RWPE2 (cell line): ENCODE measurements around the gene TOMM6.
"Not testable (repeated sequence)": the region's sequence is repeated elsewhere in the genome, so short reads cannot be mapped to it uniquely, and the experiment has no call there.

Experiments
- ATAC-seq: fragments of 200-7000 bp; cut with Tn5 transposase; 3 replicates; pipeline ENCODE4 v1.9.1; 2021; ENCODE audit warnings: low read depth
- DNase-seq: peaks from one replicate; pipeline ENCODE4 v3.0.0-alpha.2; 2020; ENCODE audit warnings: low spot score
- H3K27ac ChIP-seq: fragments of 450-650 bp; 2 replicates; pipeline ENCODE4 v1.5.1; 2017; ENCODE audit warnings: mild to moderate bottlenecking; ENCODE audit not compliant: poor library complexity, severe bottlenecking
- H3K27me3 ChIP-seq: fragments of 250-450 bp; sonication (Bioruptor Pico); 2 replicates; pipeline ENCODE4 v1.5.1; 2021; ENCODE audit warnings: mild to moderate bottlenecking, moderate library complexity; ENCODE audit not compliant: insufficient read depth, poor library complexity, severe bottlenecking
- H3K36me3 ChIP-seq: fragments of 250-450 bp; sonication (Bioruptor Pico); 2 replicates; pipeline ENCODE4 v1.5.1; 2020; ENCODE audit warnings: low read depth, mild to moderate bottlenecking, moderate library complexity
- H3K4me1 ChIP-seq: fragments of 250-450 bp; sonication (Bioruptor Pico); 2 replicates; pipeline ENCODE4 v1.5.1; 2021; ENCODE audit warnings: mild to moderate bottlenecking, moderate library complexity; ENCODE audit not compliant: insufficient read depth, poor library complexity, severe bottlenecking
- H3K4me3 ChIP-seq: fragments of 250-450 bp; sonication (Bioruptor Pico); 2 replicates; pipeline ENCODE4 v1.5.1; 2021; ENCODE audit warnings: mild to moderate bottlenecking, moderate library complexity; ENCODE audit not compliant: severe bottlenecking
- H3K9me3 ChIP-seq: fragments of 250-450 bp; sonication (Bioruptor Pico); 2 replicates; pipeline ENCODE4 v1.5.1; 2021; ENCODE audit warnings: mild to moderate bottlenecking, moderate library complexity; ENCODE audit not compliant: severe bottlenecking
- CTCF ChIP-seq: fragments of 450-650 bp; IDR thresholded peaks from one replicate; pipeline ENCODE4 v1.5.1; 2017; ENCODE audit warnings: mild to moderate bottlenecking, moderate library complexity; ENCODE audit not compliant: poor library complexity, severe bottlenecking

Gene TOMM6

GRCh38 chr6:41759905-41760579 is 27.5 kb upstream of the TOMM6 start:
- H3K27ac ChIP-seq, result no peak overlapping the region
- DNase-seq (no peak), ATAC-seq (peak; percentile 47; the same call in 1 of the 3 replicates)
- TF ChIP-seq CTCF, result no peak
- H3K9me3 ChIP-seq, result no peaks in the 10 kb centered on the region
- no peaks in the 10 kb centered on the region for H3K27me3 ChIP-seq
- H3K4me1 ChIP-seq, result no peaks in the 10 kb centered on the region
- H3K36me3 ChIP-seq, result no peaks in the 10 kb centered on the region
- no peak overlapping the region for H3K4me3 ChIP-seq

- Histone ChIP-seq H3K36me3 (no peaks in the 10 kb centered on the region), H3K27me3 (no peaks in the 10 kb centered on the region), H3K27ac (no peak overlapping the region), H3K4me3 (no peak overlapping the region), H3K4me1 (peaks cover 7% of the 10 kb centered on the region), H3K9me3 (no peaks in the 10 kb centered on the region)
- no peak for ATAC-seq
- DNase-seq, result no peak
- no peak for TF ChIP-seq CTCF
Measured at GRCh38 chr6:41763470-41763869, 24.0 kb upstream of the TOMM6 start.

GRCh38 chr6:41766043-41766664 is 21.3 kb upstream of the TOMM6 start:
- H3K36me3 ChIP-seq, H3K27me3 ChIP-seq, H3K4me3 ChIP-seq, DNase-seq, H3K9me3 ChIP-seq, ATAC-seq, H3K4me1 ChIP-seq, H3K27ac ChIP-seq: not testable (repeated sequence)

- Histone ChIP-seq H3K36me3 (peaks cover 7% of the 10 kb centered on the region; the same call in 1 of the 2 replicates), H3K4me3 (no peak overlapping the region), H3K4me1 (peaks cover 7% of the 10 kb centered on the region), H3K27me3 (no peaks in the 10 kb centered on the region), H3K27ac (no peak overlapping the region), H3K9me3 (no peaks in the 10 kb centered on the region)
- ATAC-seq (peak; percentile 86), DNase-seq (no peak)
- TF ChIP-seq CTCF, result no peak
Measured at GRCh38 chr6:41767112-41767833, 20.2 kb upstream of the TOMM6 start.

GRCh38 chr6:41768545-41769308 is 18.8 kb upstream of the TOMM6 start:
- Histone ChIP-seq H3K27me3 (no peaks in the 10 kb centered on the region), H3K4me3 (no peak overlapping the region), H3K9me3 (no peaks in the 10 kb centered on the region), H3K36me3 (peaks cover 16% of the 10 kb centered on the region), H3K4me1 (peaks cover 7% of the 10 kb centered on the region), H3K27ac (peak overlapping the region; percentile 2)
- no peak for DNase-seq
- ATAC-seq, result no peak
- TF ChIP-seq CTCF, result no peak
